Uterus (tissue), 2 donors: ENCODE data around the gene NOC4L.

Experiments
- CTCF ChIP-seq, 4 experiments: fragments of 200-600 bp in 2 of 4; fragments of 450-650 bp in 2 of 4; sonication (generic) in 2 of 4; IDR thresholded peaks; one replicate each; pipeline ENCODE4 v1.5.1; 2016 to 2019; ENCODE audit warnings: antibody characterized with exemption in 4 of 4, mild to moderate bottlenecking in 2 of 4, moderate library complexity in 1 of 4
- POLR2A ChIP-seq, 2 donors: fragments of 450-650 bp; IDR thresholded peaks; one replicate each; pipeline ENCODE4 v1.6.1; 2016; ENCODE audit warnings: antibody characterized with exemption in 2 of 2, mild to moderate bottlenecking in 1 of 2, moderate library complexity in 1 of 2

- no peak for TF ChIP-seq CTCF (IDR thresholded peaks at IDR 0.05)
- TF ChIP-seq POLR2A (IDR thresholded peaks at IDR 0.05) = no peak
These were observed 6.5 kb downstream of the NOC4L start for GRCh38 chr12:132150780-132151144.
